OCI-LY3 (cell line): ENCODE results near the gene CCNG2.

Source experiments
- H2AFZ ChIP-seq: fragments of 200-600, 300-600 bp; shearing (Covaris generic); 2 replicates; pipeline ENCODE4 v1.6.0; 2014; ENCODE audit warnings: antibody characterized with exemption, low read depth, low read length
- H3K27ac ChIP-seq: fragments of 200-600, 300-600 bp; sonication (generic); 2 replicates; pipeline ENCODE4 v1.5.1; 2014; ENCODE audit warnings: mild to moderate bottlenecking, low read length, moderate library complexity, mixed read lengths
- H3K27me3 ChIP-seq: fragments of 200-600, 300-600 bp; sonication (generic); 2 replicates; pipeline ENCODE4 v1.6.1; 2014; ENCODE audit warnings: low read depth, low read length, mixed read lengths
- H3K36me3 ChIP-seq: fragments of 200-600, 300-600 bp; sonication (generic); replicated peaks from 2 replicates; pipeline ENCODE3; 2014; ENCODE audit warnings: low read depth, low read length, mixed read lengths
- H3K4me1 ChIP-seq: fragments of 300-600, 200-600 bp; sonication (generic); 2 replicates; pipeline ENCODE4 v1.6.1; 2014; ENCODE audit warnings: low read length, mixed read lengths
- H3K4me2 ChIP-seq: fragments of 200-600, 300-600 bp; sonication (generic); 2 replicates; pipeline ENCODE4 v1.6.1; 2014; ENCODE audit warnings: low read length, mixed read lengths
- H3K4me3 ChIP-seq: fragments of 300-600, 200-600 bp; sonication (generic); 2 replicates; pipeline ENCODE4 v1.5.1; 2014; ENCODE audit warnings: antibody characterized with exemption, mild to moderate bottlenecking, low read length, moderate library complexity
- H3K79me2 ChIP-seq: fragments of 300-600, 200-600 bp; shearing (Covaris generic); 2 replicates; pipeline ENCODE4 v1.6.1; 2014; ENCODE audit warnings: mild to moderate bottlenecking, low read length, mixed read lengths
- H3K9ac ChIP-seq: fragments of 300-600, 200-600 bp; shearing (Covaris generic); 2 replicates; pipeline ENCODE4 v1.6.0; 2014; ENCODE audit warnings: mild to moderate bottlenecking, low read length, moderate library complexity
- H3K9me3 ChIP-seq: fragments of 200-600, 300-600 bp; shearing (Covaris generic); 2 replicates; pipeline ENCODE4 v1.6.1; 2014; ENCODE audit warnings: low read length, mixed read lengths; ENCODE audit not compliant: insufficient read depth
- H4K20me1 ChIP-seq: fragments of 200-600, 300-600 bp; sonication (generic); 2 replicates; pipeline ENCODE4 v1.6.1; 2016; ENCODE audit warnings: low read length, mixed read lengths; ENCODE audit not compliant: insufficient read depth
- CTCF ChIP-seq: fragments of 200-600, 300-600 bp; sonication (generic); IDR thresholded peaks from 2 replicates; pipeline ENCODE4 v1.5.1; 2014; ENCODE audit warnings: antibody characterized with exemption, low read length, low read depth
- EZH2phosphoT487 ChIP-seq: fragments of 200-600 bp; shearing (Covaris generic); IDR thresholded peaks from 2 replicates; pipeline ENCODE4 v1.6.1; 2018; ENCODE audit warnings: antibody characterized with exemption, mixed run types, low read depth

The CCNG2 gene

DNA sequence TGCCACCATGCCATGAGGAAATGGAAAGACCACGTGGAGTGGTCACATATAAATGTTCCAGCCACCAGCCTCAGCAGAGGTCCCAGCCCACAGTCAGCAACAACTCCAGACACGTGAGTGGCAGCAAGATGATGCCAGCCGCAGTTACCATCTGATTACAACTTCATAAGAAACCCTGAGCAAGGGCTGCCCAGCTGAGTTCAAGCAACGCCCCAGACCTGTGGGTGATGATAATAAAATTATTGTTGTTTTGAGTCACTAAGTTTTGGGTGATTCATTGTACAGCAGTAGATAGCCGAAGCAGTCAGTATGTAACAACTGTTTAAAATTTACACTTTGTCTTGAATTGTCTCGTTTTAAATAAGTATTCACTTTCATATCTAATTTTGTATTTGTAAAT, 5.8 kb upstream of the CCNG2 start:
- no peak overlapping the region for H2AFZ ChIP-seq

GRCh38 chr4:77152421-77152820, 4.6 kb upstream of the CCNG2 start:
- Histone ChIP-seq H3K27ac (no peak overlapping the region), H3K9ac (no peak overlapping the region), H2AFZ (no peak overlapping the region)

More for the DNA sequence above, 5.8 kb upstream of the CCNG2 start:
- no peaks in the 10 kb centered on the region for H3K79me2 ChIP-seq
- no peaks in the 10 kb centered on the region for H3K36me3 ChIP-seq
- peaks cover 24% of the 10 kb centered on the region for H3K4me1 ChIP-seq
- peaks cover 8% of the 10 kb centered on the region; the same call in 1 of the 2 replicates for H3K9me3 ChIP-seq
- no peak for TF ChIP-seq CTCF
- no peak for TF ChIP-seq EZH2phosphoT487
- H3K27ac ChIP-seq, result no peak overlapping the region
- no peak overlapping the region for H3K9ac ChIP-seq
- no peaks in the 10 kb centered on the region for H3K27me3 ChIP-seq
- H3K4me3 ChIP-seq, result no peak overlapping the region
- H3K4me2 ChIP-seq, result no peak overlapping the region
- no peaks in the 10 kb centered on the region for H4K20me1 ChIP-seq

GRCh38 chr4:77153006-77153405, 4.0 kb upstream of the CCNG2 start:
- Histone ChIP-seq H3K4me1 (peaks cover 24% of the 10 kb centered on the region), H4K20me1 (no peaks in the 10 kb centered on the region), H3K27me3 (no peaks in the 10 kb centered on the region), H3K79me2 (no peaks in the 10 kb centered on the region; the same call in 1 of the 2 replicates), H3K36me3 (no peaks in the 10 kb centered on the region), H2AFZ (no peak overlapping the region), H3K9ac (no peak overlapping the region), H3K9me3 (peaks cover 8% of the 10 kb centered on the region; the same call in 1 of the 2 replicates), H3K4me2 (no peak overlapping the region), H3K27ac (no peak overlapping the region), H3K4me3 (no peak overlapping the region)
- TF ChIP-seq EZH2phosphoT487 (no peak), CTCF (no peak)

More at GRCh38 chr4:77152421-77152820, 4.6 kb upstream of the CCNG2 start:
- Histone ChIP-seq H3K9me3 (peaks cover 8% of the 10 kb centered on the region; the same call in 1 of the 2 replicates), H3K4me1 (peaks cover 24% of the 10 kb centered on the region), H3K4me2 (no peak overlapping the region), H3K27me3 (no peaks in the 10 kb centered on the region), H3K36me3 (no peaks in the 10 kb centered on the region), H4K20me1 (no peaks in the 10 kb centered on the region), H3K79me2 (no peaks in the 10 kb centered on the region), H3K4me3 (no peak overlapping the region)
- no peak for TF ChIP-seq CTCF
- TF ChIP-seq EZH2phosphoT487, result no peak

- Histone ChIP-seq H3K4me2 (no peak overlapping the region), H3K36me3 (peaks cover 8% of the 10 kb centered on the region), H4K20me1 (no peaks in the 10 kb centered on the region), H3K9ac (no peak overlapping the region), H3K79me2 (no peaks in the 10 kb centered on the region; the same call in 1 of the 2 replicates), H3K27ac (no peak overlapping the region), H2AFZ (no peak overlapping the region), H3K27me3 (no peaks in the 10 kb centered on the region), H3K9me3 (peaks cover 8% of the 10 kb centered on the region; the same call in 1 of the 2 replicates), H3K4me3 (no peak overlapping the region), H3K4me1 (peaks cover 30% of the 10 kb centered on the region)
- no peak for TF ChIP-seq EZH2phosphoT487
- no peak for TF ChIP-seq CTCF
These were observed 2.9 kb upstream of the CCNG2 start for GRCh38 chr4:77154065-77154464.
